PFSK-1 (cell line): Measurements from ENCODE around the gene STAMBPL1.

Source experiments
- FOXP2 ChIP-seq: optimal IDR thresholded peaks from 2 replicates; pipeline ENCODE3; 2011; ENCODE audit warnings: borderline replicate concordance, control low read depth, inconsistent platforms; ENCODE audit not compliant: insufficient read depth; ENCODE audit errors: extremely low read length, extremely low read depth
- POLR2AphosphoS5 ChIP-seq: IDR thresholded peaks from 2 replicates; pipeline ENCODE4 v1.6.1; 2012; ENCODE audit warnings: low read depth, mild to moderate bottlenecking, control low read depth, low read length, moderate library complexity
- REST ChIP-seq, 2 experiments: IDR thresholded peaks; 2 replicates each; pipeline versions ENCODE4 v1.6.1 to v1.8.0; 2011 to 2012; ENCODE audit warnings: low read depth in 2 of 2, low read length in 2 of 2, control low read depth in 1 of 2, inconsistent platforms in 1 of 2, mild to moderate bottlenecking in 1 of 2, moderate library complexity in 1 of 2; ENCODE audit not compliant: insufficient read depth in 1 of 2
- SIN3A ChIP-seq: IDR thresholded peaks from 2 replicates; pipeline ENCODE4 v1.6.1; 2012; ENCODE audit warnings: mild to moderate bottlenecking, low read length, moderate library complexity, borderline replicate concordance; ENCODE audit not compliant: insufficient read depth
- TAF1 ChIP-seq: IDR thresholded peaks from 2 replicates; pipeline ENCODE4 v1.6.1; 2012; ENCODE audit warnings: low read length, control low read depth, borderline replicate concordance; ENCODE audit not compliant: insufficient read depth

The STAMBPL1 gene

GRCh38 chr10:88957381-88957780, 77.3 kb downstream of the STAMBPL1 start:
- TF ChIP-seq FOXP2 (no peak), POLR2AphosphoS5 (no peak), TAF1 (no peak), SIN3A (no peak), REST (IDR thresholded peaks at IDR 0.05; ENCODE audit: insufficient read depth in 1 of 2, low read depth in 2 of 2, low read length in 2 of 2) (no peak)

GRCh38 chr10:88958721-88959120, 78.7 kb downstream of the STAMBPL1 start:
- TF ChIP-seq TAF1 (no peak), FOXP2 (no peak), REST (IDR thresholded peaks at IDR 0.05; ENCODE audit: insufficient read depth in 1 of 2, low read depth in 2 of 2, low read length in 2 of 2) (no peak), POLR2AphosphoS5 (no peak), SIN3A (no peak)

GRCh38 chr10:88960802-88961201, 80.8 kb downstream of the STAMBPL1 start:
- TF ChIP-seq FOXP2 (no peak), SIN3A (no peak), REST (IDR thresholded peaks at IDR 0.05; ENCODE audit: insufficient read depth in 1 of 2, low read depth in 2 of 2, low read length in 2 of 2) (no peak), POLR2AphosphoS5 (no peak), TAF1 (no peak)

- TF ChIP-seq REST (IDR thresholded peaks at IDR 0.05; ENCODE audit: insufficient read depth in 1 of 2, low read depth in 2 of 2, low read length in 2 of 2) (no peak), SIN3A (no peak), TAF1 (no peak), FOXP2 (no peak), POLR2AphosphoS5 (no peak)
Observed at GRCh38 chr10:88961266-88961665, 81.2 kb downstream of the STAMBPL1 start.

- no peak for TF ChIP-seq SIN3A
- no peak for TF ChIP-seq FOXP2
- TF ChIP-seq POLR2AphosphoS5: no peak
- TF ChIP-seq REST (IDR thresholded peaks at IDR 0.05; ENCODE audit: insufficient read depth in 1 of 2, low read depth in 2 of 2, low read length in 2 of 2): no peak
- TF ChIP-seq TAF1: no peak
Observed at GRCh38 chr10:88962336-88962735, 82.3 kb downstream of the STAMBPL1 start.
